Measurements from ENCODE around the gene PPP4R3B. TPM values are rescaled to one million over a fixed set of nuclear protein-coding genes. Genes with fewer than 3 reads are reported as not detected.

The PPP4R3B gene
- total RNA-seq, 1 experiment from 2014 or later: 40.8 TPM

DNA sequence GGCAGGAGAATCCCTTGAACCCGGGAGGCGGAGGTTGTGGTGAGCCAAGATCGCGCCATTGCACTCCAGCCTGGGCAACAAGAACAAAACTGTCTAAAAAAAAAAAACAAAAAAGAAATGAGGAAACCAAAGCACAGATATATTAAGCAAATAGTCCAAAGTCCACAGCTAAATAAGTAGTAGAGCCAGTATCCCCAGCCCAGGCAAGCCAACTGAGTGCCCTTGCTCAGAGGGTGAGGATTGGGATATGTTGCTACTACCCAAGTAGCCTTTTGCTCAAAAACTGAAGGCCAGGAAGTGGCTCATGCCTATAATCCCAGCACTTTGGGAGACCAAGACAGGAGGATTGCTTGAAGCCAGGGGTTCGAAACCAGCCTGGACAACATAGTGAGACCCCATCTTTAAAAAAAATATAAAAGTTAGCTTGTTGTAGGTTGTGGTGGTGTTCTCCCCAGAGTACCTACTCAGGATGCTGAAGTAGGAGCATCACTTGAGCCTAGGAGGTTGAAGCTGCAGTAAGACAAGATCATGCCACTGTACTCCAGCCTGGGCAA, 92.5 kb downstream of the PPP4R3B start:
- Histone ChIP-seq H4K20me1 (ENCODE audit: insufficient read depth) (no peaks in the 10 kb centered on the region), H3K9me2 (ENCODE audit: insufficient read depth) (no peaks in the 10 kb centered on the region), H2AFZ (ENCODE audit: low read depth, low read length, poor library complexity, severe bottlenecking) (no peak overlapping the region), H3K4me1 (ENCODE audit: control insufficient read depth in 1 of 2, insufficient read depth in 2 of 2, low read length in 2 of 2) (peaks cover 3 to 8% of the 10 kb centered on the region in 2 experiments; a peak in 3 of 4 replicates), H3K27me3 (ENCODE audit: insufficient read depth, low read length) (no peaks in the 10 kb centered on the region), H3K9ac (ENCODE audit: low read length) (no peak overlapping the region), H3K4me2 (ENCODE audit: low read length) (no peak overlapping the region), H3K79me2 (ENCODE audit: insufficient read depth, low read length) (0 out of 2 replicates have a peak, but pooled peaks cover 6% of the 10 kb centered on the region), H3K36me3 (ENCODE audit: control insufficient read depth in 1 of 2, insufficient read depth in 2 of 2, low read length in 2 of 2) (peaks cover 0 to 9% of the 10 kb centered on the region in 2 experiments; a peak in 3 of 4 replicates), H3K9me3 (ENCODE audit: control insufficient read depth in 1 of 2, insufficient read depth in 1 of 2, low read depth in 1 of 2, low read length in 2 of 2) (no peaks in the 10 kb centered on the region), H3K27ac (ENCODE audit: low read depth, low read length) (no peak overlapping the region), H3K4me3 (replicated peaks in 1 of 2; ENCODE audit: low read depth in 1 of 2, low read length in 2 of 2) (no peak overlapping the region)
- ChIA-PET POLR2A (no interaction called here), RAD21 (ENCODE audit: low non-redundant PET in 1 of 2, low total read pairs in 2 of 2, uncharacterized antibody in 2 of 2, unreplicated experiment in 2 of 2) (no interaction called here), CTCF (no interaction called here)
- DNase-seq (ENCODE audit: low read depth, low spot score): no peak
- ATAC-seq: no peak
- no peak for TF ChIP-seq YY1 (IDR thresholded peaks at IDR 0.05; ENCODE audit: extremely low read depth, insufficient replicate concordance, low read depth, low read length)
- TF ChIP-seq, protein P1, sequence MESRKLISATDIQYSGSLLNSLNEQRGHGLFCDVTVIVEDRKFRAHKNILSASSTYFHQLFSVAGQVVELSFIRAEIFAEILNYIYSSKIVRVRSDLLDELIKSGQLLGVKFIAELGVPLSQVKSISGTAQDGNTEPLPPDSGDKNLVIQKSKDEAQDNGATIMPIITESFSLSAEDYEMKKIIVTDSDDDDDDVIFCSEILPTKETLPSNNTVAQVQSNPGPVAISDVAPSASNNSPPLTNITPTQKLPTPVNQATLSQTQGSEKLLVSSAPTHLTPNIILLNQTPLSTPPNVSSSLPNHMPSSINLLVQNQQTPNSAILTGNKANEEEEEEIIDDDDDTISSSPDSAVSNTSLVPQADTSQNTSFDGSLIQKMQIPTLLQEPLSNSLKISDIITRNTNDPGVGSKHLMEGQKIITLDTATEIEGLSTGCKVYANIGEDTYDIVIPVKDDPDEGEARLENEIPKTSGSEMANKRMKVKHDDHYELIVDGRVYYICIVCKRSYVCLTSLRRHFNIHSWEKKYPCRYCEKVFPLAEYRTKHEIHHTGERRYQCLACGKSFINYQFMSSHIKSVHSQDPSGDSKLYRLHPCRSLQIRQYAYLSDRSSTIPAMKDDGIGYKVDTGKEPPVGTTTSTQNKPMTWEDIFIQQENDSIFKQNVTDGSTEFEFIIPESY (IDR thresholded peaks at IDR 0.05; ENCODE audit: extremely low read depth, insufficient replicate concordance, low read length): no peak
- no peak for TF ChIP-seq POLR2AphosphoS5 (IDR thresholded peaks at IDR 0.05; ENCODE audit: low read depth, low read length)
- no peak for TF ChIP-seq SP1 (IDR thresholded peaks at IDR 0.05; ENCODE audit: low read depth)
- no peak for TF ChIP-seq SRF (IDR thresholded peaks at IDR 0.05; ENCODE audit: low read depth)
- TF ChIP-seq CBX3 (IDR thresholded peaks at IDR 0.05; ENCODE audit: low read depth): no peak
- intact Hi-C loops (cut with micrococcal nuclease): no loop called here
- BruUV-seq (replicated peaks): no TSS peak

All from HCT116 (cell line).